Trophoblast cell (in vitro differentiated cells and primary cell): ENCODE data around the gene AMPH.
"Not testable (repeated sequence)": the region's sequence is repeated elsewhere in the genome, so short reads cannot be mapped to it uniquely, and the experiment has no call there.

Experiments used
- DNase-seq, 2 donors: peaks; one replicate each; pipeline ENCODE4 v3.0.0-alpha.2; 2016
- H2AFZ ChIP-seq: 2 replicates; pipeline ENCODE4 v1.6.1; 2013; ENCODE audit warnings: low read length, moderate library complexity, mild to moderate bottlenecking; ENCODE audit not compliant: insufficient read depth, poor library complexity
- H2AK5ac ChIP-seq: 2 replicates; pipeline ENCODE4 v1.6.1; 2013; ENCODE audit warnings: mild to moderate bottlenecking, low read length
- H2BK120ac ChIP-seq: 2 replicates; pipeline ENCODE4 v1.6.1; 2013; ENCODE audit warnings: low read length, mild to moderate bottlenecking, moderate library complexity; ENCODE audit not compliant: insufficient read depth, poor library complexity
- H2BK12ac ChIP-seq: 2 replicates; pipeline ENCODE4 v1.6.1; 2013; ENCODE audit warnings: mild to moderate bottlenecking, low read length, moderate library complexity
- H2BK5ac ChIP-seq: 2 replicates; pipeline ENCODE4 v1.6.1; 2013; ENCODE audit warnings: low read length, low read depth, moderate library complexity, mild to moderate bottlenecking; ENCODE audit not compliant: poor library complexity
- H3K14ac ChIP-seq: 2 replicates; pipeline ENCODE4 v1.6.1; 2013; ENCODE audit warnings: mild to moderate bottlenecking, low read length
- H3K18ac ChIP-seq: 2 replicates; pipeline ENCODE4 v1.6.1; 2013; ENCODE audit warnings: mild to moderate bottlenecking, low read length
- H3K23ac ChIP-seq: 2 replicates; pipeline ENCODE4 v1.6.1; 2013; ENCODE audit warnings: low read length
- H3K27ac ChIP-seq: 2 replicates; pipeline ENCODE4 v1.5.1; 2013; ENCODE audit warnings: low read depth, mild to moderate bottlenecking, inconsistent platforms, low read length, moderate library complexity
- H3K27me3 ChIP-seq: 2 replicates; pipeline ENCODE4 v1.6.1; 2013; ENCODE audit warnings: inconsistent platforms, mild to moderate bottlenecking, low read length, moderate library complexity; ENCODE audit not compliant: insufficient read depth
- H3K36me3 ChIP-seq, 2 experiments: 1 replicate in 1 of 2; 2 replicates in 1 of 2; pipeline ENCODE4 v1.6.1; 2013; ENCODE audit warnings: low read length in 2 of 2, mild to moderate bottlenecking in 2 of 2, moderate library complexity in 1 of 2; ENCODE audit not compliant: insufficient read depth in 2 of 2, control insufficient read depth in 1 of 2
- H3K4ac ChIP-seq: 2 replicates; pipeline ENCODE4 v1.6.1; 2013; ENCODE audit warnings: low read depth, mild to moderate bottlenecking, low read length, moderate library complexity
- H3K4me1 ChIP-seq, 2 experiments: 1 replicate in 1 of 2; 2 replicates in 1 of 2; pipeline ENCODE4 v1.6.1; 2013; ENCODE audit warnings: low read length in 2 of 2, mild to moderate bottlenecking in 2 of 2, moderate library complexity in 1 of 2; ENCODE audit not compliant: insufficient read depth in 2 of 2, control insufficient read depth in 1 of 2
- H3K4me2 ChIP-seq: 2 replicates; pipeline ENCODE4 v1.6.1; 2013; ENCODE audit warnings: inconsistent platforms, mild to moderate bottlenecking, low read length, moderate library complexity
- H3K4me3 ChIP-seq: 2 replicates; pipeline ENCODE4 v1.5.1; 2013; ENCODE audit warnings: mild to moderate bottlenecking, low read depth, low read length, inconsistent platforms
- H3K79me1 ChIP-seq: one replicate; pipeline ENCODE4 v1.6.1; 2013; ENCODE audit warnings: low read length
- H3K79me2 ChIP-seq: 2 replicates; pipeline ENCODE4 v1.6.1; 2013; ENCODE audit warnings: low read length, mild to moderate bottlenecking; ENCODE audit not compliant: control insufficient read depth, insufficient read depth, poor library complexity
- H3K9ac ChIP-seq: 2 replicates; pipeline ENCODE4 v1.6.1; 2013; ENCODE audit warnings: mild to moderate bottlenecking, low read length
- H3K9me3 ChIP-seq: 2 replicates; pipeline ENCODE4 v1.6.1; 2013; ENCODE audit warnings: low read depth, mild to moderate bottlenecking, control low read depth, inconsistent platforms, low read length; ENCODE audit not compliant: insufficient read depth
- H4K12ac ChIP-seq: 2 replicates; pipeline ENCODE4 v1.6.1; 2013; ENCODE audit warnings: low read depth, mild to moderate bottlenecking, low read length, moderate library complexity
- H4K8ac ChIP-seq: 2 replicates; pipeline ENCODE4 v1.6.1; 2013; ENCODE audit warnings: low read depth, mild to moderate bottlenecking, low read length, moderate library complexity
- H4K91ac ChIP-seq: one replicate; pipeline ENCODE4 v1.6.1; 2013; ENCODE audit warnings: low read depth, mild to moderate bottlenecking, low read length, moderate library complexity
- WGBS: extraction: QIAGEN DNeasy Blood & Tissue Kit; methylation state at CpG from one replicate; pipeline ENCODE4 v1.1.7; 2013; ENCODE audit warnings: missing lambda C conversion rate; ENCODE audit not compliant: insufficient read length, insufficient coverage; ENCODE audit errors: extremely low coverage; 5-methylcytosine and 5-hydroxymethylcytosine counted together

The AMPH gene

GRCh38 chr7:38398725-38399321 lies 232.3 kb downstream of the AMPH start:
- peak; percentile 7 to 68 for DNase-seq
- Histone ChIP-seq H3K18ac (no peak overlapping the region), H2AK5ac (no peak overlapping the region), H2BK12ac (no peak overlapping the region), H3K23ac (no peak overlapping the region), H3K9me3 (peaks cover under 1% of the 10 kb centered on the region), H4K8ac (no peak overlapping the region), H3K4me2 (no peak overlapping the region), H2BK120ac (no peak overlapping the region), H4K91ac (no peak overlapping the region), H3K4ac (no peak overlapping the region), H3K79me1 (no peaks in the 10 kb centered on the region), H3K27ac (no peak overlapping the region), H2BK5ac (no peak overlapping the region), H3K36me3 (no peaks in the 10 kb centered on the region), H3K9ac (no peak overlapping the region), H3K4me1 (no peaks in the 10 kb centered on the region), H3K79me2 (no peaks in the 10 kb centered on the region), H3K4me3 (no peak overlapping the region), H3K14ac (no peak overlapping the region), H3K27me3 (no peaks in the 10 kb centered on the region), H2AFZ (no peak overlapping the region), H4K12ac (no peak overlapping the region)
- WGBS, result no CpG with 5 or more reads among the region's 9 CpGs

- Histone ChIP-seq H3K14ac (no peak overlapping the region), H3K18ac (no peak overlapping the region), H4K8ac (no peak overlapping the region), H3K4me3 (no peak overlapping the region), H3K79me1 (no peaks in the 10 kb centered on the region), H2BK5ac (no peak overlapping the region), H4K12ac (no peak overlapping the region), H3K4me1 (no peaks in the 10 kb centered on the region), H4K91ac (no peak overlapping the region), H3K4ac (no peak overlapping the region), H3K36me3 (no peaks in the 10 kb centered on the region), H3K27me3 (no peaks in the 10 kb centered on the region), H2BK120ac (no peak overlapping the region), H2BK12ac (no peak overlapping the region), H3K23ac (no peak overlapping the region), H3K79me2 (no peaks in the 10 kb centered on the region), H2AFZ (no peak overlapping the region), H3K4me2 (no peak overlapping the region), H3K27ac (no peak overlapping the region), H3K9me3 (no peaks in the 10 kb centered on the region), H3K9ac (no peak overlapping the region), H2AK5ac (no peak overlapping the region)
- no CpG with 5 or more reads among the region's 2 CpGs for WGBS
- DNase-seq, result no peak
Observed at GRCh38 chr7:38396852-38397251, 234.3 kb downstream of the AMPH start.

GRCh38 chr7:38395921-38396552 lies 235.1 kb downstream of the AMPH start:
- not testable (repeated sequence) for H3K4ac ChIP-seq, H3K14ac ChIP-seq, H2AK5ac ChIP-seq, H3K4me2 ChIP-seq, DNase-seq, H2BK12ac ChIP-seq, H4K91ac ChIP-seq, H3K36me3 ChIP-seq, H3K79me2 ChIP-seq, H2AFZ ChIP-seq, H4K12ac ChIP-seq, H3K4me1 ChIP-seq, H3K9ac ChIP-seq, H3K4me3 ChIP-seq, H3K23ac ChIP-seq, H2BK120ac ChIP-seq, H3K9me3 ChIP-seq, H3K27ac ChIP-seq, H3K27me3 ChIP-seq, H3K18ac ChIP-seq, H4K8ac ChIP-seq, H2BK5ac ChIP-seq, H3K79me1 ChIP-seq
- WGBS, result no CpG with 5 or more reads among the region's 1 CpG

GRCh38 chr7:38394660-38395059 lies 236.5 kb downstream of the AMPH start:
- no peaks in the 10 kb centered on the region for H3K9me3 ChIP-seq
- H3K79me1 ChIP-seq, result no peaks in the 10 kb centered on the region
- H2BK120ac ChIP-seq, result no peak overlapping the region
- no peak overlapping the region for H3K4ac ChIP-seq
- no peak overlapping the region for H4K8ac ChIP-seq
- H3K79me2 ChIP-seq, result no peaks in the 10 kb centered on the region
- no peak overlapping the region for H3K14ac ChIP-seq
- peak in 1 of 2 donors; percentile 7 for DNase-seq
- no peak overlapping the region for H4K12ac ChIP-seq
- H2AK5ac ChIP-seq, result no peak overlapping the region
- H3K4me1 ChIP-seq, result no peaks in the 10 kb centered on the region
- no peak overlapping the region for H3K9ac ChIP-seq
- no CpG with 5 or more reads among the region's 4 CpGs for WGBS
- no peak overlapping the region for H3K23ac ChIP-seq
- no peak overlapping the region for H4K91ac ChIP-seq
- no peaks in the 10 kb centered on the region for H3K27me3 ChIP-seq
- H3K27ac ChIP-seq, result no peak overlapping the region
- H2BK5ac ChIP-seq, result no peak overlapping the region
- H3K4me2 ChIP-seq, result no peak overlapping the region
- H2AFZ ChIP-seq, result no peak overlapping the region
- H3K4me3 ChIP-seq, result no peak overlapping the region
- H3K36me3 ChIP-seq, result no peaks in the 10 kb centered on the region
- H3K18ac ChIP-seq, result no peak overlapping the region
- H2BK12ac ChIP-seq, result no peak overlapping the region
